ENCODE results near the gene RAP1B.

RAP1B gene

DNA sequence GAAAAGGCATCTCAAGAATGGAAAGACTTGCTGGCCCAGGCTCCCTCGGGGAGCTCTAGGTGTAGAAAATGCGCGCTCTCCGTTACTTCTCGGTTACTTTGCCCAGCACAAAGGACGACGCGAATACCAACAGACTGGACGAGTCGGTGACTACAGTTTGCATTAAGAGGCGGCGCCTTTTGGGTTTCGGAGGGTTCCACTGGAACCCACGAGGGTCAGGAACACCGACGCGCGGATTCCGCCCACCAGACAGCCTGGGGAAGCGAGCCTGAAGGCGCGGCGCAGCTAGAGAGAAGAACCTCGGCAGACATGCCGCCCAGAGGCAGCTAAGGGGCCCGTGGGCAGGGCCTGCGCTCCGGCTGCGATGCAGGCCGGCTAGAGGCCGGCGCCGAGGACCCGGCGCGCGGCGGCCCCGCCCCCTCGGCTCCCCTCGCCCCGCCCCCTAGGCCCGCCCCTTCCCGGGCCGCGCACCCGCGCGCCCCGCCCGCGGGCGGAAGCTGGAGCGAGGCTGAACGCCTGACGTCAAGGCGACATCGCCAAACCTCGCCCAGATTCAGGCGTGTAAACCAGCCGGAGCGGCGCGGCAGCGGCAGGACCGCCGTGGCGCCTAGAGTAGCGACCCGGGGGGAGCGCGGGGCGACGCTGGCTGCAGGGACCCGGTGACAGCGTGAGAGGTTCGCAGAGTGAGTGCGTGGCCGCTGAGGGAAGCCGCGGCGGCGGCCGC is at the start of gene RAP1B:
Gene RAP1B, plus strand, starts transcription at position 530 of the 724 bp plus-strand sequence. CDS start 37,826 bp downstream, outside the sequence.
- DNase-seq = peak; percentile 98

GRCh38 chr12:68561830-68562229 is 48.9 kb upstream of the RAP1B start:
- DNase-seq = no peak

DNA sequence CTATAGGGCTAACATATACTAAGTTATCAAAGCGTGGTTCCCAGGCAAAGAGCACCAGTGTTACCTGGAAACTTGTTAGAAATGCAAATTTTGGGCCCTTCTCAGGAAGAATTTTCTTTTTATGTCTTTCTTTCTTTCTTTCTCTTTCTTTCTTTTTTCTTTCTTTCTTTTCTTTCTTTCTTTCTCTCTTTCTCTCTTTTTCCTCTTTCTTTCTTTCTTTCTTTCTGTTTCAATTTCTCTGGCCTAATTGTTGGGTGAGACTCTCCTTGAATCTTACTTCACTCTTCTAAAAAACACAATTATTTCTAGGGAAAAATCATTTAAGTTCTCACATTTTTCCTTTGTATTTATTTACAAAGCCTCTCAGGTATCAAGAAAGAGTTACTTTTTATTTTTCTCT is 46.5 kb upstream of the RAP1B start:
- DNase-seq = no peak

- DNase-seq = no peak
These were observed 45.3 kb upstream of the RAP1B start for GRCh38 chr12:68565391-68565903.

GRCh38 chr12:68568922-68569569 is 41.7 kb upstream of the RAP1B start:
- no peak for DNase-seq

- no peak for DNase-seq
These were observed 38.0 kb upstream of the RAP1B start for GRCh38 chr12:68572661-68573060.

DNA sequence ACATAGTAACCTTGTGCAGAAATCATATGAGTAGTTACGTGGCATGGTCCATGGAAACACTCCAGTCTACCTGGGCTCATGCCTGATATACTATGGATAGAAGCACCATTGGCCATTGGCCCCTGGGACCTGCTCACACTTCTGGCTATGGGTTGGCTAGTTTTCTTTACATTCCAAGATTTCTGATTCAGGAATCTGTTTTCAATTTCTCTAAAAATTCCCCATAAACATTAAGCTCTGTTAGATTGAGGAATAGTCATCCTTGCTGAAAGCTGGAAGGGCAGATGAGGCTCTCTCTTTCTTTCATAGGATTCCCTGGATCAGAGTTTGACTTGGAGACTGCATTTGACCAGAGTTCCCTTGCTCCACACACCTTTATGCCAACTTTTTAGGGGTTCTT is 37.3 kb upstream of the RAP1B start:
- no peak for DNase-seq

DNA sequence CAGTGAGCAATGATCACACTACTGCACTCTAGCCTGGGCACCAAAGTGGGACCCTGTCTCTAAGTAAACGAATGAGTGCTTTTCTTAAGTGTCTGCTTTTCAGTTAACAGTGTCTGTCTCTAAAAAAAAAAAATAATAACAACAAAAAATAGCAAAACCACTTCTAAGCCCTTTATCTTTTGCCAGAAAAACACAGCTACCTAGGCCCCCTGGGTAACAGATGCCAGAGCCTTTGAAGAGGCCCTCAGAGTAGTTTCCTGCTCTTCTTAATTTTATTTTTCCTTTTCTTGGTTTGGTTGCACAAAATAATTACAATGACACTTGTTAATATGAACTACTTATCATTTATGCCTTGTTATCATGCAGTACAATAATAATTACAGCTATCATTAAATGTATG is 32.8 kb upstream of the RAP1B start:
- no peak for DNase-seq

DNA sequence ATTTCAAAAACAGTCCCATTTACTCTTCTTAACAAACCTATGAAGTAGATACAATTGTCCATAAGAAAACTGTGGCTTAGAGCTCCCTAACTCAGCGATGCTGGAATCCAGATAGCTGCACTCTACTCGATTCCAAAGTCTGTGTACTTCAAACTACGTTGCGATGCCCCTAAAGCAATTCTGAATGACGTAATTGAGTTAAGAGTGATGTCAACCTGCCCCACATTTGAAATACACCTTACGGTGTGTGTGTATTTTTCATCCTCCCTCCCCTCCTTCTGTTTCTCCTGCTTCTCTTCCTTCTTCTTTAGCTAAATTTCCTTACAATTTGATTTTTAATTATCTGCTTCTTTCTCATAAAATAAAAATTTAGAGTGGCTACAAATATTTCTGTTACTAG is 31.9 kb upstream of the RAP1B start:
- no peak for DNase-seq

- DNase-seq = no peak
These were observed 31.4 kb upstream of the RAP1B start for GRCh38 chr12:68579254-68579653.

GRCh38 chr12:68580911-68581310 is 29.8 kb upstream of the RAP1B start:
- DNase-seq = no peak

DNA sequence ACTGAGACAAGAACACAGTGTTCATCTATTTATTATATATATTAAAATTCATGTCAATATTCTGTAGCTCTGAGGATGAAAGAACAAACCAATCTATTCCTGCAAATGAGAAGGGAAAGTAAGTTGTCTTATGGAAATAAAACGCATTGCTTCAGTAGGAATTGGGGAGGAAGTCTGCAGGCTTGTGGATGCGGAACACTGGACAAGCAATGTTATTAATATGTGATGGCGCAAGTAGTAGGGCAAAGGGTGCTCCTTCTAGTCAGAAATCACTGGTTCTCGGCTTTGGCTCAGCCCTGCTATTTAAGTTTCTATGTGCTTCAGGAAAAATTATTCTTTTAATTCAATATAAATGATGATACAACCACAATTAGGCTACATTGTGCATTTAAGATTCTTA is 28.8 kb upstream of the RAP1B start:
- DNase-seq = no peak

- no peak for DNase-seq
These were observed 24.7 kb upstream of the RAP1B start for GRCh38 chr12:68585966-68586365.

DNA sequence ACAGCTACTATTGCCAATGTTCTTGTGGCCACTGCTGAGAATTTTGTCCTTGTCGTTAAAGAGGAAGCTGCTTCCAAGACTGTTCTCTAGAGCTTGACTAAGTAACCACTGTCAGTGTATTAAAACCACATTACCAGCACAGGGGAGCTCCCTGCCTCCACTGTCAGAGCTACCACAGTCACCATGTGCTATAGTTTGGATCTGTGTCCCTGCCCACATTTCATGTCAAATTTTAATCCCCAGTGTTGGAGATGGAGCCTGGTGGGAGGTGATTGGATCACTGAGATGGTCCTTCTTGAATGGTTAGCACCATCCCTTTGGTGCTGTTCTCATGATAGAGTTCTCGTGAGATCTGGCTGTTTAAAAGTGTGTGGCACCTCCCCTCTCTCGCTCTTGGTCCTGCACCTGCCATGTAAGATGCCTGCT is 23.2 kb upstream of the RAP1B start:
- DNase-seq = peak; percentile 67

DNA sequence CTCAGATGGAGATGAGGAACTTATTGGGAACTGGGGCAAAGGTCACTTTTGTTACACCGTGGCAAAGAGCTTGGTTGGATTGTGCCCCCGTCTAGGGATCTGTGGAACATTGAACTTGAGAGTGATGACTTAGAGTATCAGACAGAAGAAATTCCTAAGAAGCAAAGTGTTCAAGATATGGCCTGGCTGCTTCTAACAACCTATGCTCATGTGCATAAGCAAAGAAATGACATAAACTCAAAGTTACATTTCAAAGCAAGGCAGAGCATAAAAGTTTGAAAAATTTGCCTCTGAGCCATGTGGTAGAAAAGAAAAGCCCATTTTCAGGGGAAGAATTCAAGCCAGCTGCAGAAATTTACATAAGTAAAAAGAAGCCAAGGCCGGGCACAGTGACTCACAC is 21.5 kb upstream of the RAP1B start:
- no peak for DNase-seq

DNA sequence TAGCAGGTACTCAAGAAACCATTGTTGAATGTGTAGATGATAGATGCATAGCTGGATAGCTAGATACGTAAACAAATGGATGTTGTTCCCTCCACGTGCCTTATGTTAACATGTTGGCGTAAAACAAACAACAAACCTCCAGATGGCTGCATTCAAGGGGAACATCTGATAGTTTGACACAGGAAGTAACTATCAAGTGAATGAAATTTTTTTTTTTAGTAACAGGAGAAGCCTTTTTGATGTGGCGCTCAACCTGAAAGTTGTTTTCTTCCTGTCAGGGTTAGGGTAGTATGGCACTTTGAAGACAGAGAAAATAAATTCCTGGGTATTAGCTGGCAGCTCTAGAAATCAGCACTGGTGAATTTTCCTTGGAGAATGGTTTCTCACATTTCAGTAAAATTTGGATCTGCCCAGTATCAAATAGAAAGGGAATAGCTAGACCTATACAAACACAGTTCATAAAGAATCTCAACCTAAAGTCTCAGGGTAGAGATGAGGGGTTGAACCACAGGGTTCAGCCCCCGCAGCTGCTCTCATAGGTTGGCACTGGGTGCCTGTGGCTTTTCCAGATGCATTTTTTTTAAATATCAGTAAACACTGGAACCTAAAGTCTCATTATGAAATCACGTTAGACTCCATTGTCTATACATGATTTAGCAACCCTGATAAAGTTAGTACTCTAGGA is 18.8 kb upstream of the RAP1B start:
- no peak for DNase-seq

GRCh38 chr12:68595241-68595640 is 15.5 kb upstream of the RAP1B start:
- DNase-seq = no peak

- DNase-seq = no peak
These were observed 8.9 kb upstream of the RAP1B start for GRCh38 chr12:68601767-68602166.

DNA sequence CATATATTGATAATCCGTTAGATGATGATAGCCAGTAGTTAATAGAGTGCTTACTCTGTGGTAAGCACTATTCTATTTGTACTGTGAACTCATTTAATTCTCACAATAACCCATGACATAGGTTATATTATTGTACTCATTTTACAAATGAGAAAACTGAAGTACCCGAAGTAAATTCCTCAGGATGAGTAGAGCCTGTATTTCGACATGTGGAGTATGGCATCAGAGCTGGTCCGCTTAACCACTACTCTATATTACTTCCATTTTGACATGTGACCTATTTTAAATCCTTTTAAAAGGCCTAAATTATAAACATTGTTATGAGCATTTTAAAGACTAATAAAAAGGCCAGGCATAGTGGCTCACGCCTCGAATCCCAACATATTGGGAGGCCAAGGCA is 8.0 kb upstream of the RAP1B start:
- no peak for DNase-seq

DNA sequence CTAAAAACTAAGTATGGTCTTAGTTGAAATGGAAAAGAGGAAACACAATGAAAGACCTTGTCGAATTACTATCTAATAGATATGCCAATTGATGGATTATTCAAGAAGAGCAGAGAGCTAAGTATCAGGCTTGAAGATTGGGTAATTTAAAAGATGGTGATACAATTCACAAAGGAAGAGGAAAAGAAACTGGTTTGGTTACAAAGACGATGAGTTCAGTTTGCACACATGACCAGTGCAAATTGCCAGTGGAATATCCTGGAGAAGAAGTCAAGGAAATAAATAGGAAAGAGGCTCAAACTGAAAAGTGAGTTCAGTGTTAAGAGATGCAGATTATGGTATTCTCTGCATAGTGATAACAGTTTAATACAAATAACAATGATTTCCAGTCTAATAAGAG is 2.5 kb upstream of the RAP1B start:
- no peak for DNase-seq

GRCh38 chr12:68609998-68610369 is 715 bp upstream of the RAP1B start:
- no peak for DNase-seq

- DNase-seq = no peak
These were observed 551 bp downstream of the RAP1B start for GRCh38 chr12:68611094-68611805.

DNA sequence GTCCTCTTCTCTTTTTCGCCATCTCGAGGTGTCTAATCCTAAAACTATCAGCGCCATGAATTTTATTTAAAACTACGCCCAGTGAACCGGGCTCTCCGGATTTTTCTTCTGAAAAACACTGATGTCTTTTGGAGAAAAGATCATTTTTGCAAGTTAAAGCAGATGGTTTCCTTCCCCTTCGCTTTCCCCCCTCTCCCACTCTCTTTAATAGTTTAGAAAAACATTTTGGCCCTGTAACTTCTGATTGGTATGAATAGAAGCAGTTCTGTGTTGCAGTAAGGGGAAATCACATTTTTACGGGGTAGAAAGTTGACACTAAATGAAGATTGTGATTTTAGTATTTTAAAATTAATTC is 1.1 kb downstream of the RAP1B start:
- DNase-seq = no peak

All from KG1 (cell line).